ENCODE results near the gene ARVCF. TPM values are rescaled to one million over a fixed set of nuclear protein-coding genes. Genes with fewer than 3 reads are reported as not detected.

The ARVCF gene
- total and polyA plus RNA-seq, 9 of the 15 experiments (the other 6 are each of a cell fraction or from before 2014, with no cell fraction given): 0.03 to 97.4 (median 15.6) TPM

GRCh38 chr22:19967850-19968449 lies 48.7 kb downstream of the ARVCF start (continued):
- no peak for TF ChIP-seq ZNF639 (CRISPR knock-in tag; conservative IDR thresholded peaks at IDR 0.05 in 1 of 2, IDR thresholded peaks at IDR 0.05 in 1 of 2)
- no peak for TF ChIP-seq E2F3 (CRISPR knock-in tag; IDR thresholded peaks at IDR 0.05)
- TF ChIP-seq ZNF175 (CRISPR knock-in tag; IDR thresholded peaks at IDR 0.05; ENCODE audit: low read depth): no peak
- peak; percentile 50; the same call in 1 of the 2 replicates for TF ChIP-seq POLR2AphosphoS2 (IDR thresholded peaks at IDR 0.05; ENCODE audit: low read length)
- no peak for TF ChIP-seq EZH2 (IDR thresholded peaks at IDR 0.05; ENCODE audit: borderline replicate concordance, low read depth, low read length)
- TF ChIP-seq TBL1XR1 (IDR thresholded peaks at IDR 0.05; ENCODE audit: low read length in 2 of 2): no peak
- TF ChIP-seq ZBTB11 (CRISPR knock-in tag; IDR thresholded peaks at IDR 0.05): no peak
- no peak for TF ChIP-seq GATAD2A (IDR thresholded peaks at IDR 0.05)
- peak; percentile 36 for TF ChIP-seq RBBP5 (IDR thresholded peaks at IDR 0.05; ENCODE audit: borderline replicate concordance, insufficient read depth, low read length, poor library complexity, severe bottlenecking)
- TF ChIP-seq, protein P1, sequence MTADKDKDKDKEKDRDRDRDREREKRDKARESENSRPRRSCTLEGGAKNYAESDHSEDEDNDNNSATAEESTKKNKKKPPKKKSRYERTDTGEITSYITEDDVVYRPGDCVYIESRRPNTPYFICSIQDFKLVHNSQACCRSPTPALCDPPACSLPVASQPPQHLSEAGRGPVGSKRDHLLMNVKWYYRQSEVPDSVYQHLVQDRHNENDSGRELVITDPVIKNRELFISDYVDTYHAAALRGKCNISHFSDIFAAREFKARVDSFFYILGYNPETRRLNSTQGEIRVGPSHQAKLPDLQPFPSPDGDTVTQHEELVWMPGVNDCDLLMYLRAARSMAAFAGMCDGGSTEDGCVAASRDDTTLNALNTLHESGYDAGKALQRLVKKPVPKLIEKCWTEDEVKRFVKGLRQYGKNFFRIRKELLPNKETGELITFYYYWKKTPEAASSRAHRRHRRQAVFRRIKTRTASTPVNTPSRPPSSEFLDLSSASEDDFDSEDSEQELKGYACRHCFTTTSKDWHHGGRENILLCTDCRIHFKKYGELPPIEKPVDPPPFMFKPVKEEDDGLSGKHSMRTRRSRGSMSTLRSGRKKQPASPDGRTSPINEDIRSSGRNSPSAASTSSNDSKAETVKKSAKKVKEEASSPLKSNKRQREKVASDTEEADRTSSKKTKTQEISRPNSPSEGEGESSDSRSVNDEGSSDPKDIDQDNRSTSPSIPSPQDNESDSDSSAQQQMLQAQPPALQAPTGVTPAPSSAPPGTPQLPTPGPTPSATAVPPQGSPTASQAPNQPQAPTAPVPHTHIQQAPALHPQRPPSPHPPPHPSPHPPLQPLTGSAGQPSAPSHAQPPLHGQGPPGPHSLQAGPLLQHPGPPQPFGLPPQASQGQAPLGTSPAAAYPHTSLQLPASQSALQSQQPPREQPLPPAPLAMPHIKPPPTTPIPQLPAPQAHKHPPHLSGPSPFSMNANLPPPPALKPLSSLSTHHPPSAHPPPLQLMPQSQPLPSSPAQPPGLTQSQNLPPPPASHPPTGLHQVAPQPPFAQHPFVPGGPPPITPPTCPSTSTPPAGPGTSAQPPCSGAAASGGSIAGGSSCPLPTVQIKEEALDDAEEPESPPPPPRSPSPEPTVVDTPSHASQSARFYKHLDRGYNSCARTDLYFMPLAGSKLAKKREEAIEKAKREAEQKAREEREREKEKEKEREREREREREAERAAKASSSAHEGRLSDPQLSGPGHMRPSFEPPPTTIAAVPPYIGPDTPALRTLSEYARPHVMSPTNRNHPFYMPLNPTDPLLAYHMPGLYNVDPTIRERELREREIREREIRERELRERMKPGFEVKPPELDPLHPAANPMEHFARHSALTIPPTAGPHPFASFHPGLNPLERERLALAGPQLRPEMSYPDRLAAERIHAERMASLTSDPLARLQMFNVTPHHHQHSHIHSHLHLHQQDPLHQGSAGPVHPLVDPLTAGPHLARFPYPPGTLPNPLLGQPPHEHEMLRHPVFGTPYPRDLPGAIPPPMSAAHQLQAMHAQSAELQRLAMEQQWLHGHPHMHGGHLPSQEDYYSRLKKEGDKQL (CRISPR knock-in tag; IDR thresholded peaks at IDR 0.05; ENCODE audit: borderline replicate concordance): no peak

Data from K562 (cell line).